Mesenchymal stem cell (in vitro differentiated cells and primary cell): ENCODE results near the gene LDAH.

Experiments used
- DNase-seq: peaks from one replicate; pipeline ENCODE4 v3.0.0-alpha.2; 2013
- H2AFZ ChIP-seq: one replicate; pipeline ENCODE4 v1.6.1; 2013; ENCODE audit warnings: low read depth, mild to moderate bottlenecking, control low read depth, inconsistent platforms, low read length, moderate library complexity
- H2AK5ac ChIP-seq: 2 replicates; pipeline ENCODE4 v1.6.1; 2013; ENCODE audit warnings: low read length, moderate library complexity, mild to moderate bottlenecking, inconsistent platforms; ENCODE audit not compliant: severe bottlenecking
- H2BK120ac ChIP-seq: one replicate; pipeline ENCODE4 v1.6.1; 2013; ENCODE audit warnings: low read depth, mild to moderate bottlenecking, inconsistent platforms, low read length, moderate library complexity
- H2BK12ac ChIP-seq, 2 experiments: one replicate each; pipeline ENCODE4 v1.6.1; 2013; ENCODE audit warnings: inconsistent platforms in 2 of 2, low read length in 2 of 2, mild to moderate bottlenecking in 2 of 2, moderate library complexity in 2 of 2, control low read depth in 1 of 2
- H2BK15ac ChIP-seq: one replicate; pipeline ENCODE4 v1.6.1; 2013; ENCODE audit warnings: mild to moderate bottlenecking, low read depth, inconsistent platforms; ENCODE audit not compliant: poor library complexity, severe bottlenecking
- H2BK5ac ChIP-seq: 2 replicates; pipeline ENCODE4 v1.6.1; 2013; ENCODE audit warnings: low read depth, mild to moderate bottlenecking, low read length, control low read depth, inconsistent platforms; ENCODE audit not compliant: poor library complexity, severe bottlenecking
- H3K14ac ChIP-seq, 2 experiments: one replicate each; pipeline ENCODE4 v1.6.1; 2013; ENCODE audit warnings: inconsistent platforms in 2 of 2, low read length in 2 of 2, control low read depth in 1 of 2, mild to moderate bottlenecking in 1 of 2, moderate library complexity in 1 of 2
- H3K18ac ChIP-seq, 2 experiments: one replicate each; pipeline ENCODE4 v1.6.1; 2013; ENCODE audit warnings: inconsistent platforms in 2 of 2, low read length in 2 of 2, control low read depth in 1 of 2, low read depth in 1 of 2, mild to moderate bottlenecking in 1 of 2
- H3K23ac ChIP-seq, 2 experiments: one replicate each; pipeline ENCODE4 v1.6.1; 2013; ENCODE audit warnings: inconsistent platforms in 2 of 2, low read length in 2 of 2, mild to moderate bottlenecking in 2 of 2, moderate library complexity in 2 of 2, control low read depth in 1 of 2
- H3K27ac ChIP-seq: 2 replicates; pipeline ENCODE4 v1.5.1; 2013; ENCODE audit warnings: mild to moderate bottlenecking, moderate library complexity, low read length, control low read depth, inconsistent platforms; ENCODE audit not compliant: poor library complexity, severe bottlenecking
- H3K27me3 ChIP-seq, 2 experiments: 2 replicates each; pipeline versions ENCODE4 v1.6.1 to v1.7.0; 2013; ENCODE audit warnings: low read length in 2 of 2, mild to moderate bottlenecking in 2 of 2, moderate library complexity in 2 of 2, control low read depth in 1 of 2, inconsistent platforms in 1 of 2; ENCODE audit not compliant: control insufficient read depth in 1 of 2, insufficient read depth in 1 of 2
- H3K36me3 ChIP-seq, 2 experiments: 2 replicates each; pipeline versions ENCODE4 v1.6.1 to v1.7.0; 2013; ENCODE audit warnings: low read length in 2 of 2, control low read depth in 1 of 2, inconsistent platforms in 1 of 2, low read depth in 1 of 2, mild to moderate bottlenecking in 1 of 2; ENCODE audit not compliant: insufficient read depth in 2 of 2, control insufficient read depth in 1 of 2
- H3K4ac ChIP-seq, 2 experiments: one replicate each; pipeline ENCODE4 v1.6.1; 2013; ENCODE audit warnings: inconsistent platforms in 2 of 2, low read length in 2 of 2, mild to moderate bottlenecking in 2 of 2, moderate library complexity in 2 of 2, control low read depth in 1 of 2, low read depth in 1 of 2
- H3K4me1 ChIP-seq: 2 replicates; pipeline ENCODE4 v1.6.1; 2013; ENCODE audit warnings: low read depth, low read length, control low read depth; ENCODE audit not compliant: control insufficient read depth, insufficient read depth
- H3K4me2 ChIP-seq: 2 replicates; pipeline ENCODE4 v1.6.1; 2013; ENCODE audit warnings: low read length, mild to moderate bottlenecking, inconsistent platforms; ENCODE audit not compliant: poor library complexity, severe bottlenecking
- H3K4me3 ChIP-seq, 2 experiments: 2 replicates each; pipeline versions ENCODE4 v1.5.1 to v1.7.0; 2013; ENCODE audit warnings: low read length in 2 of 2, mild to moderate bottlenecking in 2 of 2, control low read depth in 1 of 2, low read depth in 1 of 2; ENCODE audit not compliant: insufficient read depth in 1 of 2
- H3K79me1 ChIP-seq: replicated peaks from 2 replicates; pipeline ENCODE4 v1.6.1; 2013; ENCODE audit warnings: mild to moderate bottlenecking, control low read depth, low read length, inconsistent platforms; ENCODE audit not compliant: poor library complexity, severe bottlenecking
- H3K9ac ChIP-seq: 2 replicates; pipeline ENCODE4 v1.7.0; 2013; ENCODE audit warnings: mild to moderate bottlenecking, low read length, moderate library complexity
- H3K9me3 ChIP-seq: 2 replicates; pipeline ENCODE4 v1.7.0; 2013; ENCODE audit warnings: mild to moderate bottlenecking, low read length; ENCODE audit not compliant: control insufficient read depth
- H4K8ac ChIP-seq: one replicate; pipeline ENCODE4 v1.6.1; 2013; ENCODE audit warnings: inconsistent platforms, mild to moderate bottlenecking, low read length, moderate library complexity
- H4K91ac ChIP-seq: one replicate; pipeline ENCODE4 v1.6.1; 2013; ENCODE audit warnings: mild to moderate bottlenecking, low read length, inconsistent platforms
- WGBS: methylation state at CpG from one replicate; pipeline ENCODE4 v1.1.7; 2013; ENCODE audit warnings: mixed read lengths; 5-methylcytosine and 5-hydroxymethylcytosine counted together

Gene LDAH

GRCh38 chr2:20680744-20681375, 142.0 kb downstream of the LDAH start:
- H3K14ac ChIP-seq, result no peak overlapping the region
- H4K91ac ChIP-seq, result no peak overlapping the region
- H3K36me3 ChIP-seq, result peaks cover 37 to 43% of the 10 kb centered on the region in 2 experiments
- peaks cover 5% of the 10 kb centered on the region for H3K79me1 ChIP-seq
- H2AFZ ChIP-seq, result no peak overlapping the region
- no peak overlapping the region for H2BK5ac ChIP-seq
- H4K8ac ChIP-seq, result no peak overlapping the region
- no peak for DNase-seq
- no peaks in the 10 kb centered on the region for H3K9me3 ChIP-seq
- H3K4me1 ChIP-seq, result peaks cover 15% of the 10 kb centered on the region
- no peak overlapping the region for H3K9ac ChIP-seq
- no peak overlapping the region for H2BK12ac ChIP-seq
- H2BK15ac ChIP-seq, result no peak overlapping the region
- H3K4ac ChIP-seq, result no peak overlapping the region
- no peak overlapping the region for H2BK120ac ChIP-seq
- no peak overlapping the region for H3K27ac ChIP-seq
- H2AK5ac ChIP-seq, result no peak overlapping the region
- no peak overlapping the region for H3K4me2 ChIP-seq
- no peak overlapping the region for H3K23ac ChIP-seq
- no peak overlapping the region for H3K4me3 ChIP-seq
- no peaks in the 10 kb centered on the region for H3K27me3 ChIP-seq
- no peak overlapping the region for H3K18ac ChIP-seq
- 82% methylated on average over 7 of the region's 10 CpGs for WGBS

- no peak overlapping the region for H2BK120ac ChIP-seq
- H3K4me2 ChIP-seq, result no peak overlapping the region
- no peak overlapping the region for H3K4me3 ChIP-seq
- H2AFZ ChIP-seq, result no peak overlapping the region
- no peak for DNase-seq
- peaks cover 5% of the 10 kb centered on the region for H3K79me1 ChIP-seq
- H3K4ac ChIP-seq, result no peak overlapping the region
- no peak overlapping the region for H2BK12ac ChIP-seq
- H4K91ac ChIP-seq, result no peak overlapping the region
- no peaks in the 10 kb centered on the region for H3K9me3 ChIP-seq
- H3K18ac ChIP-seq, result no peak overlapping the region
- no peak overlapping the region for H2BK15ac ChIP-seq
- 83% methylated on average over 1 of the region's 2 CpGs for WGBS
- no peak overlapping the region for H3K14ac ChIP-seq
- H2BK5ac ChIP-seq, result no peak overlapping the region
- no peak overlapping the region for H3K27ac ChIP-seq
- H3K9ac ChIP-seq, result no peak overlapping the region
- H4K8ac ChIP-seq, result no peak overlapping the region
- H3K27me3 ChIP-seq, result peaks cover 0 to 7% of the 10 kb centered on the region in 2 experiments
- no peak overlapping the region for H3K23ac ChIP-seq
- H3K36me3 ChIP-seq, result peaks cover 23 to 51% of the 10 kb centered on the region in 2 experiments
- H3K4me1 ChIP-seq, result peaks cover 32% of the 10 kb centered on the region
- H2AK5ac ChIP-seq, result no peak overlapping the region
Measured at GRCh38 chr2:20678780-20679179, 144.1 kb downstream of the LDAH start.

DNA sequence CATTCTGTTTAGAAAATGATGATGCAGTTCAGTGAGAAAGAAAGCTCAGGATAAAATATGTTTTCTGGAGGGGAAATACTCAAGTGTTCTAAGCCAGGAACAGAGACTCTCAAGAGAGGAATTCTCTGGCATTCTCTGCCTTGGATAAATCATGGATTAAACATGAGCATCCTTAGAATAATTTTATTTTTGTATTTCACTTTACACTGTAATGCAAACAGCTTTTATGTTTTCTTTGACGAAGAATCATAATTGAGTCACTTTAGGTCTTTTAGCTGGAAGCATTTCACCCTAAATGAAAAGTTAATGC, 144.9 kb downstream of the LDAH start:
- Histone ChIP-seq H3K36me3 (peaks cover 18 to 48% of the 10 kb centered on the region in 2 experiments), H2BK5ac (no peak overlapping the region), H2BK120ac (no peak overlapping the region), H3K9me3 (no peaks in the 10 kb centered on the region), H3K23ac (no peak overlapping the region), H2BK12ac (no peak overlapping the region), H3K9ac (no peak overlapping the region), H2BK15ac (no peak overlapping the region), H3K4me3 (no peak overlapping the region), H4K8ac (no peak overlapping the region), H4K91ac (no peak overlapping the region), H3K79me1 (peaks cover 4% of the 10 kb centered on the region), H3K4me1 (peaks cover 34% of the 10 kb centered on the region), H3K27me3 (peaks cover 0 to 13% of the 10 kb centered on the region in 2 experiments), H3K14ac (no peak overlapping the region), H3K4ac (no peak overlapping the region), H2AK5ac (no peak overlapping the region), H3K27ac (no peak overlapping the region), H3K18ac (no peak overlapping the region), H3K4me2 (no peak overlapping the region), H2AFZ (no peak overlapping the region)
- no peak for DNase-seq
- no CpG with 5 or more reads among the region's 1 CpG for WGBS

GRCh38 chr2:20677301-20678085, 145.4 kb downstream of the LDAH start:
- no peak for DNase-seq
- Histone ChIP-seq H3K36me3 (peaks cover 17 to 48% of the 10 kb centered on the region in 2 experiments), H2AK5ac (no peak overlapping the region), H2AFZ (no peak overlapping the region), H4K8ac (no peak overlapping the region), H3K14ac (no peak overlapping the region), H3K9me3 (no peaks in the 10 kb centered on the region), H3K4me2 (no peak overlapping the region), H3K4me1 (peaks cover 35% of the 10 kb centered on the region), H3K23ac (no peak overlapping the region), H2BK120ac (no peak overlapping the region), H4K91ac (no peak overlapping the region), H3K9ac (no peak overlapping the region), H3K27me3 (peaks cover 0 to 18% of the 10 kb centered on the region in 2 experiments), H3K79me1 (peaks cover 2% of the 10 kb centered on the region), H2BK12ac (no peak overlapping the region), H2BK5ac (no peak overlapping the region), H2BK15ac (no peak overlapping the region), H3K18ac (no peak overlapping the region), H3K27ac (no peak overlapping the region), H3K4ac (no peak overlapping the region), H3K4me3 (no peak overlapping the region)
- 83% methylated on average over 15 of the region's 15 CpGs for WGBS
